Neural progenitor cell (in vitro differentiated cells): ENCODE measurements around the gene IKBIP. TPM values are rescaled to one million over a fixed set of nuclear protein-coding genes. Genes with fewer than 3 reads are reported as not detected.

Experiments
- DNase-seq: peaks from one replicate; pipeline ENCODE4 v3.0.0-alpha.2; 2016; ENCODE audit warnings: low spot score
- H2AFZ ChIP-seq: fragments of 200-600 bp; sonication (generic); replicated peaks from 2 replicates; pipeline ENCODE4 v1.6.1; 2016; ENCODE audit warnings: antibody characterized with exemption
- H3F3A ChIP-seq: fragments of 200-600 bp; sonication (generic); 2 replicates; pipeline ENCODE4 v1.6.1; 2016; ENCODE audit warnings: antibody characterized with exemption, low read depth
- H3K27ac ChIP-seq: fragments of 200-600 bp; sonication (generic); 2 replicates; pipeline ENCODE4 v1.5.1; 2016; ENCODE audit warnings: mild to moderate bottlenecking
- H3K27me3 ChIP-seq: fragments of 200-600 bp; sonication (generic); 2 replicates; pipeline ENCODE4 v1.6.1; 2016; ENCODE audit warnings: mild to moderate bottlenecking, moderate library complexity
- H3K36me3 ChIP-seq: fragments of 200-600 bp; sonication (generic); 2 replicates; pipeline ENCODE4 v1.5.1; 2016
- H3K4me1 ChIP-seq: fragments of 200-600 bp; sonication (generic); 2 replicates; pipeline ENCODE4 v1.6.1; 2016; ENCODE audit warnings: mixed run types
- H3K4me2 ChIP-seq: fragments of 200-600 bp; sonication (generic); 2 replicates; pipeline ENCODE4 v1.6.1; 2016
- H3K4me3 ChIP-seq: fragments of 200-600 bp; sonication (generic); 2 replicates; pipeline ENCODE4 v1.5.1; 2016
- H3K79me2 ChIP-seq: fragments of 200-600 bp; sonication (generic); 2 replicates; pipeline ENCODE4 v1.6.1; 2016; ENCODE audit warnings: low read depth
- H3K9ac ChIP-seq: fragments of 200-600 bp; sonication (generic); 2 replicates; pipeline ENCODE4 v1.6.1; 2016
- H3K9me3 ChIP-seq: fragments of 200-600 bp; sonication (generic); 2 replicates; pipeline ENCODE4 v1.5.1; 2016; ENCODE audit warnings: low read depth
- H4K20me1 ChIP-seq: fragments of 200-600 bp; sonication (generic); 2 replicates; pipeline ENCODE4 v1.6.1; 2016; ENCODE audit warnings: low read depth
- H3K27ac Mint-ChIP-seq: 3 replicates; pipeline ENCODE4 v1.8.0; 2021; ENCODE audit warnings: mixed read lengths
- H3K27me3 Mint-ChIP-seq: 2 replicates; pipeline ENCODE4 v1.8.0; 2022; ENCODE audit warnings: low read depth, mild to moderate bottlenecking, inconsistent platforms, moderate library complexity, mixed read lengths; ENCODE audit not compliant: insufficient read depth
- H3K36me3 Mint-ChIP-seq: 3 replicates; pipeline ENCODE4 v1.8.0; 2021; ENCODE audit warnings: mixed read lengths
- H3K4me1 Mint-ChIP-seq: 3 replicates; pipeline ENCODE4 v1.8.0; 2021; ENCODE audit warnings: mixed read lengths
- H3K4me3 Mint-ChIP-seq: 3 replicates; pipeline ENCODE4 v1.8.0; 2021; ENCODE audit warnings: mild to moderate bottlenecking, moderate library complexity, mixed read lengths
- H3K9me3 Mint-ChIP-seq: 3 replicates; pipeline ENCODE4 v1.8.0; 2020; ENCODE audit warnings: mixed read lengths
- EZH2 ChIP-seq: fragments of 200-600 bp; sonication (generic); IDR thresholded peaks from 2 replicates; pipeline ENCODE4 v1.6.1; 2017; ENCODE audit warnings: antibody characterized with exemption, mild to moderate bottlenecking, moderate library complexity
- EZH2phosphoT487 ChIP-seq: fragments of 200-600 bp; sonication (generic); IDR thresholded peaks from 2 replicates; pipeline ENCODE4 v1.6.1; 2017; ENCODE audit warnings: antibody characterized with exemption
- total RNA-seq: library from RNA; depleted of rRNA; stranded (reverse); fragments of >200 nt; gene quantifications from 2 replicates; pipeline ENCODE4 v1.2.3, GENCODE V29; 2015; ENCODE audit warnings: low replicate concordance
- TF ChIP-seq, protein P1 (sequence below): fragments of 200-600 bp; sonication (generic); IDR thresholded peaks from 2 replicates; pipeline ENCODE4 v1.5.1; 2017; ENCODE audit warnings: antibody characterized with exemption, mild to moderate bottlenecking

Gene IKBIP
- total RNA-seq, 1 donor from 2014 or later, result 51.6 TPM

DNA sequence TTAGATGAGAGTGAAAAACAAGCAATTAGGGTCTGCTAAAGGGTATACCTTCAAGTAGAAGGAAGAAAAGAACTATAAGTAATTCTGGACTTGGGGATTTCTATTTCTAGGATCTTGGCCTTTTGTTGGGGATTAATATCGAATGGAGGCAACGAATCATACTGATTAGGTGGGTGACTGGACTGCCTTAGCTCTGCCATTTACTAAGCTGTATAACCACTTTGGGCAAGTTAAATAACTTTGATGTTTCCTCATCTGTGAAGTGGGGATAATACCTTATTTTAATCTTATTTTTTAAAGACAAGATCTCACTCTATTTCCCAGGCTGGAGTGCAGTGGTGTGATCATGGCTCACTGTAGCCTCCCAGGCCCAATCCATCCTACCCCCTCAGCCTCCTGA is 6.6 kb downstream of the IKBIP start:
- Mint-ChIP-seq H3K9me3 (no peaks in the 10 kb centered on the region), H3K4me1 (peaks cover 7% of the 10 kb centered on the region), H3K27me3 (no peaks in the 10 kb centered on the region), H3K27ac (no peak overlapping the region), H3K4me3 (no peak overlapping the region), H3K36me3 (peaks cover 20% of the 10 kb centered on the region)
- Histone ChIP-seq H3K4me1 (peaks cover under 1% of the 10 kb centered on the region), H3K36me3 (no peaks in the 10 kb centered on the region), H4K20me1 (peaks cover under 1% of the 10 kb centered on the region), H3K9ac (no peak overlapping the region), H3K27me3 (no peaks in the 10 kb centered on the region), H2AFZ (no peak overlapping the region), H3K79me2 (peaks cover 61% of the 10 kb centered on the region), H3K4me3 (no peak overlapping the region), H3K9me3 (no peaks in the 10 kb centered on the region), H3K4me2 (no peak overlapping the region), H3K27ac (no peak overlapping the region), H3F3A (no peaks in the 10 kb centered on the region)
- DNase-seq, result no peak
- no peak for TF ChIP-seq EZH2
- TF ChIP-seq, protein P1, sequence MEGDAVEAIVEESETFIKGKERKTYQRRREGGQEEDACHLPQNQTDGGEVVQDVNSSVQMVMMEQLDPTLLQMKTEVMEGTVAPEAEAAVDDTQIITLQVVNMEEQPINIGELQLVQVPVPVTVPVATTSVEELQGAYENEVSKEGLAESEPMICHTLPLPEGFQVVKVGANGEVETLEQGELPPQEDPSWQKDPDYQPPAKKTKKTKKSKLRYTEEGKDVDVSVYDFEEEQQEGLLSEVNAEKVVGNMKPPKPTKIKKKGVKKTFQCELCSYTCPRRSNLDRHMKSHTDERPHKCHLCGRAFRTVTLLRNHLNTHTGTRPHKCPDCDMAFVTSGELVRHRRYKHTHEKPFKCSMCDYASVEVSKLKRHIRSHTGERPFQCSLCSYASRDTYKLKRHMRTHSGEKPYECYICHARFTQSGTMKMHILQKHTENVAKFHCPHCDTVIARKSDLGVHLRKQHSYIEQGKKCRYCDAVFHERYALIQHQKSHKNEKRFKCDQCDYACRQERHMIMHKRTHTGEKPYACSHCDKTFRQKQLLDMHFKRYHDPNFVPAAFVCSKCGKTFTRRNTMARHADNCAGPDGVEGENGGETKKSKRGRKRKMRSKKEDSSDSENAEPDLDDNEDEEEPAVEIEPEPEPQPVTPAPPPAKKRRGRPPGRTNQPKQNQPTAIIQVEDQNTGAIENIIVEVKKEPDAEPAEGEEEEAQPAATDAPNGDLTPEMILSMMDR, result no peak
- TF ChIP-seq EZH2phosphoT487, result no peak

- Histone ChIP-seq H4K20me1 (no peaks in the 10 kb centered on the region), H3F3A (no peaks in the 10 kb centered on the region), H3K27ac (no peak overlapping the region), H3K79me2 (peaks cover 51% of the 10 kb centered on the region), H3K9me3 (no peaks in the 10 kb centered on the region), H3K4me3 (no peak overlapping the region), H3K27me3 (no peaks in the 10 kb centered on the region), H3K4me2 (no peak overlapping the region), H2AFZ (no peak overlapping the region), H3K9ac (no peak overlapping the region), H3K4me1 (no peaks in the 10 kb centered on the region), H3K36me3 (no peaks in the 10 kb centered on the region)
- TF ChIP-seq EZH2, result no peak
- TF ChIP-seq EZH2phosphoT487, result no peak
- TF ChIP-seq, protein P1, result no peak
- DNase-seq, result no peak
- H3K4me1 Mint-ChIP-seq, result peaks cover 5% of the 10 kb centered on the region
- H3K27ac Mint-ChIP-seq, result no peak overlapping the region
- H3K9me3 Mint-ChIP-seq, result no peaks in the 10 kb centered on the region
- H3K27me3 Mint-ChIP-seq, result no peaks in the 10 kb centered on the region
- peaks cover 23% of the 10 kb centered on the region for H3K36me3 Mint-ChIP-seq
- no peak overlapping the region for H3K4me3 Mint-ChIP-seq
Measured at GRCh38 chr12:98637068-98637467, 7.5 kb downstream of the IKBIP start.

DNA sequence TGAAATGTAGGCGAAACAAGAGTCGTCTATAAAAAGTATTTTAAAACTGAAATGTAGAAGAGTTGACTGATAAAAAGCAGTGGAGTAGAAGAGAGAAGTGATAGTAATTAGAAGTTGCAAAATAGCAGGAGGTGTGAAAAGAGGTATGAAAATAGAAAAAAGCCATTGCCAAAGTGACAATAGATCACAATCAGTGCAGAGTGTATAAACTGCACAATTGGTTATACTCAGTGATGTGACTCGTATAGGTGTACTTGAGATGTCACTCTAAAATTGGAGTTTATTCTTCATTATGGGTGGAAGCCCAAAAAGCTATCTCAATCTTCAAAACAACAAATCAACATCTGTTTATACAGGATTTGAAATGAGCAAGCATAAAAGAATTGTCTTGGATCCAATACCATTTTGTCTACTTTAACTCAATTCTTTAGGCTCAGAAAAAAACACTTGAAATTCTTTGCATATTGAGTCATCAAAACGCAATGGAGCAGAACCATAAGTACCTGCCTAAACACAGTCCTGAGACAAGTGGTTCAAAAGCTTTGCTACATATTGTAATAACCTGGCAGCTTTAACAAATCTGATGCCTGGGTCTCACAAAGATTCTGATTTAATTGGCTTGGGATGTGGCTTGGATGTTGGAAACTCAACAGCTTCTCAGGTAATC is 8.8 kb downstream of the IKBIP start:
- H3K36me3 Mint-ChIP-seq, result peaks cover 17% of the 10 kb centered on the region
- no peak overlapping the region for H3K4me3 ChIP-seq
- no peak for DNase-seq
- no peaks in the 10 kb centered on the region for H3K27me3 ChIP-seq
- H3K27ac Mint-ChIP-seq, result no peak overlapping the region
- no peak overlapping the region for H3K4me2 ChIP-seq
- TF ChIP-seq, protein P1, result no peak
- no peak for TF ChIP-seq EZH2phosphoT487
- no peak for TF ChIP-seq EZH2
- no peak overlapping the region for H3K9ac ChIP-seq
- no peaks in the 10 kb centered on the region for H4K20me1 ChIP-seq
- H2AFZ ChIP-seq, result no peak overlapping the region
- H3K27ac ChIP-seq, result no peak overlapping the region
- no peaks in the 10 kb centered on the region for H3K9me3 Mint-ChIP-seq
- H3F3A ChIP-seq, result no peaks in the 10 kb centered on the region
- H3K4me1 Mint-ChIP-seq, result peaks cover 5% of the 10 kb centered on the region
- H3K36me3 ChIP-seq, result no peaks in the 10 kb centered on the region
- H3K79me2 ChIP-seq, result peaks cover 39% of the 10 kb centered on the region
- H3K27me3 Mint-ChIP-seq, result no peaks in the 10 kb centered on the region
- no peak overlapping the region for H3K4me3 Mint-ChIP-seq
- no peaks in the 10 kb centered on the region for H3K9me3 ChIP-seq
- no peaks in the 10 kb centered on the region for H3K4me1 ChIP-seq
